Left lung (tissue), 10 donors: Measurements from ENCODE around the gene ARGLU1. TPM values are rescaled to one million over a fixed set of nuclear protein-coding genes. Genes with fewer than 3 reads are reported as not detected.

Source experiments
- ATAC-seq: fragments of 200-7000 bp; cut with Tn5 transposase; one replicate; pipeline ENCODE4 v1.9.1; 2020; ENCODE audit warnings: moderate library complexity
- DNase-seq, 4 donors: peaks; one replicate each; pipeline ENCODE4 v3.0.0-alpha.2; 2013 to 2020
- H3K27ac ChIP-seq, 2 donors: fragments of 200-600 bp; sonication (generic) in 1 of 2; one replicate each; pipeline versions ENCODE4 v1.5.0 to v1.8.0; 2020 to 2021
- H3K27me3 ChIP-seq, 2 donors: fragments of 200-600 bp; sonication (generic) in 1 of 2; one replicate each; pipeline versions ENCODE4 v1.5.0 to v1.8.0; 2020 to 2021
- H3K36me3 ChIP-seq, 2 donors: fragments of 200-600 bp; sonication (generic) in 1 of 2; one replicate each; pipeline versions ENCODE4 v1.5.0 to v1.8.0; 2020 to 2021
- H3K4me1 ChIP-seq, 2 donors: fragments of 200-600 bp; one replicate each; pipeline ENCODE4 v1.8.0; 2021
- H3K4me3 ChIP-seq, 2 donors: fragments of 200-600 bp; sonication (generic) in 1 of 2; one replicate each; pipeline versions ENCODE4 v1.5.0 to v1.8.0; 2020 to 2021; ENCODE audit warnings: mild to moderate bottlenecking in 1 of 2
- H3K9me3 ChIP-seq, 2 donors: fragments of 200-600 bp; sonication (generic) in 1 of 2; one replicate each; pipeline versions ENCODE4 v1.5.0 to v1.8.0; 2020 to 2021
- CTCF ChIP-seq, 2 donors: fragments of 200-600 bp; sonication (generic) in 1 of 2; IDR thresholded peaks; one replicate each; pipeline versions ENCODE4 v1.5.0 to v1.8.0; 2021; ENCODE audit warnings: antibody characterized with exemption in 2 of 2
- intact Hi-C, 2 donors: fragments of 100-400 bp; cut with DNase I; formaldehyde crosslinking; loops; one replicate each; pipeline versions ENCODE4 v1.11.2 to v1.14.2; 2022
- polyA plus RNA-seq, 6 donors: library from polyadenylated mRNA; unstranded; fragments of 120-200 nt; gene quantifications; one replicate each; pipeline ENCODE4 v1.2.1, GENCODE V29; 2013; ENCODE audit not compliant: insufficient read length in 6 of 6
- total RNA-seq, 2 donors: library from RNA; stranded (reverse); fragmentation: NEBNext Ultra II Directional; extraction: Animal tissue kit (Norgen Biotek cat#: 25700); gene quantifications; one replicate each; pipeline ENCODE4 v1.2.1, GENCODE V29; 2021
- donor health status: DM: no; HTN: yes; CAD: no.
- donor health status: DM: no; HTN: no; CAD: no.

The ARGLU1 gene
- total and polyA plus RNA-seq, 8 donors = 67.3 to 482 (median 387) TPM

GRCh38 chr13:106530171-106530851 lies 37.6 kb downstream of the ARGLU1 start:
- no peak for TF ChIP-seq CTCF (IDR thresholded peaks at IDR 0.05)
- Histone ChIP-seq H3K27me3 (peaks cover 0 to 51% of the 10 kb centered on the region in 2 donors), H3K36me3 (no peaks in the 10 kb centered on the region), H3K27ac (peak overlapping the region; percentile 48 to 86), H3K4me3 (peak overlapping the region; percentile 1 to 65), H3K4me1 (peaks cover 0 to 29% of the 10 kb centered on the region in 2 donors), H3K9me3 (no peaks in the 10 kb centered on the region)
- DNase-seq (peak in 2 of 4 donors; percentile 39 to 63), ATAC-seq (no peak)
- intact Hi-C loops = loop anchor here in 1 of 2 donors (10.0 kb wide), 2 partner anchors 384 to 446 kb away; no protein-coding TSS in a partner anchor

GRCh38 chr13:106529415-106530170 lies 38.3 kb downstream of the ARGLU1 start:
- Histone ChIP-seq H3K27me3 (peaks cover 0 to 44% of the 10 kb centered on the region in 2 donors), H3K9me3 (no peaks in the 10 kb centered on the region), H3K4me3 (peak overlapping the region in 1 of 2 donors; percentile 65), H3K27ac (peak overlapping the region; percentile 20 to 86), H3K36me3 (no peaks in the 10 kb centered on the region), H3K4me1 (peaks cover 0 to 33% of the 10 kb centered on the region in 2 donors)
- DNase-seq (no peak), ATAC-seq (no peak)
- TF ChIP-seq CTCF (IDR thresholded peaks at IDR 0.05) = no peak
- intact Hi-C loops = loop anchor here in 1 of 2 donors (10.0 kb wide), 2 partner anchors 385 to 445 kb away; no protein-coding TSS in a partner anchor

GRCh38 chr13:106528718-106529414 lies 39.1 kb downstream of the ARGLU1 start:
- H3K4me1 ChIP-seq = peaks cover 0 to 30% of the 10 kb centered on the region in 2 donors
- ATAC-seq = no peak
- no peaks in the 10 kb centered on the region for H3K9me3 ChIP-seq
- no peak overlapping the region for H3K27ac ChIP-seq
- intact Hi-C loops = no loop called here
- no peak for DNase-seq
- peaks cover 0 to 37% of the 10 kb centered on the region in 2 donors for H3K27me3 ChIP-seq
- peak overlapping the region in 1 of 2 donors; percentile 65 for H3K4me3 ChIP-seq
- no peak for TF ChIP-seq CTCF (IDR thresholded peaks at IDR 0.05)
- H3K36me3 ChIP-seq = no peaks in the 10 kb centered on the region

- no peak overlapping the region for H3K27ac ChIP-seq
- intact Hi-C loops = no loop called here
- peaks cover under 1 to 30% of the 10 kb centered on the region in 2 donors for H3K4me1 ChIP-seq
- no peaks in the 10 kb centered on the region for H3K36me3 ChIP-seq
- no peaks in the 10 kb centered on the region for H3K9me3 ChIP-seq
- ATAC-seq (no peak), DNase-seq (no peak)
- H3K4me3 ChIP-seq = no peak overlapping the region
- no peak for TF ChIP-seq CTCF (IDR thresholded peaks at IDR 0.05)
- peaks cover 0 to 27% of the 10 kb centered on the region in 2 donors for H3K27me3 ChIP-seq
Observed at GRCh38 chr13:106527826-106528225, 40.1 kb downstream of the ARGLU1 start.
